Superior temporal gyrus (tissue), 1 donor: ENCODE results near the gene ABHD13.

Source experiments
- DNase-seq: peaks from one replicate; pipeline ENCODE4 v3.0.0-alpha.2; 2016; ENCODE audit errors: extremely low spot score

The ABHD13 gene

GRCh38 chr13:108283110-108283509 lies 64.9 kb downstream of the ABHD13 start:
- no peak for DNase-seq
